ENCODE measurements around the gene RPRD1B.
"Not testable (repeated sequence)": the region's sequence is repeated elsewhere in the genome, so short reads cannot be mapped to it uniquely, and the experiment has no call there.

Gene RPRD1B

GRCh38 chr20:38107916-38108315 lies 74.4 kb downstream of the RPRD1B start:
- DNase-seq, result not testable (repeated sequence)

- DNase-seq, result no peak
Observed at GRCh38 chr20:38108438-38108985, 75.0 kb downstream of the RPRD1B start.

- DNase-seq, result no peak
Observed at GRCh38 chr20:38108986-38109541, 75.5 kb downstream of the RPRD1B start.

GRCh38 chr20:38109591-38110524 lies 76.3 kb downstream of the RPRD1B start:
- DNase-seq, result no peak

- no peak for DNase-seq
Observed at GRCh38 chr20:38110525-38111178, 77.1 kb downstream of the RPRD1B start.

GRCh38 chr20:38111366-38112232 lies 78.1 kb downstream of the RPRD1B start:
- no peak for DNase-seq

GRCh38 chr20:38112261-38112929 lies 78.8 kb downstream of the RPRD1B start:
- no peak for DNase-seq

GRCh38 chr20:38112930-38113294 lies 79.4 kb downstream of the RPRD1B start:
- no peak for DNase-seq

- no peak for DNase-seq
Observed at GRCh38 chr20:38113401-38114325, 80.1 kb downstream of the RPRD1B start.

- no peak for DNase-seq
Observed at GRCh38 chr20:38114353-38114791, 80.8 kb downstream of the RPRD1B start.

GRCh38 chr20:38115205-38115604 lies 81.7 kb downstream of the RPRD1B start:
- DNase-seq, result no peak

GRCh38 chr20:38115896-38116295 lies 82.3 kb downstream of the RPRD1B start:
- no peak for DNase-seq

GRCh38 chr20:38116409-38117165 lies 83.0 kb downstream of the RPRD1B start:
- no peak for DNase-seq

GRCh38 chr20:38117205-38117604 lies 83.7 kb downstream of the RPRD1B start:
- DNase-seq, result no peak

- DNase-seq, result no peak
Observed at GRCh38 chr20:38117635-38118034, 84.1 kb downstream of the RPRD1B start.

- DNase-seq, result no peak
Observed at GRCh38 chr20:38119446-38119845, 85.9 kb downstream of the RPRD1B start.

GRCh38 chr20:38120625-38120988 lies 87.1 kb downstream of the RPRD1B start:
- no peak for DNase-seq

- no peak for DNase-seq
Observed at GRCh38 chr20:38121741-38122140, 88.2 kb downstream of the RPRD1B start.

GRCh38 chr20:38123021-38123587 lies 89.6 kb downstream of the RPRD1B start:
- no peak for DNase-seq
